ENCODE measurements around the gene PLXDC2. TPM values are rescaled to one million over a fixed set of nuclear protein-coding genes. Genes with fewer than 3 reads are reported as not detected.
A peak's percentile ranks its signal among the peaks of the same experiment; 100 is the strongest.

The PLXDC2 gene
- total RNA-seq, 1 experiment from 2014 or later = 38.7 TPM

DNA sequence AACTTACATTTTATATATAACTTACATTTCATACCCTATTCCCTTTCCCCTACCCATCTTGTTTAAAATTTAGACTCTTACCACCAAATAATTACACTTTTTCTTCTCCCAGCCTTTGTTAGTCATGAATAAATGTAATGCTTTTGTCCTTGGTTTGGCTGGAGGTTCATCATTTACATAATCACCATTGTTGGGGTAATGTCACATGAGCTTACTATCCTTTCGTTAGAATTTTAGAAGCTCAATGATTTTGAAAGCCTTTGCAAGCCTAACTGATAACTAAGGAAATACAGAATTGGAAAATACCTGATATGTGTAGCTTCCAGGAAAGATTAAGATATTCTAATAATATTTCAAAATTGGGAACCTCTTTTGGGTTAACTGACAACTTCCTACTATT is 171.7 kb downstream of the PLXDC2 start:
- WGBS (ENCODE audit: extremely low coverage, insufficient read length, low lambda C conversion rate) = no CpG with 5 or more reads among the region's 1 CpG
- Histone ChIP-seq H3K9ac (ENCODE audit: extremely low read depth, insufficient read length, low read length) (no peak overlapping the region), H4K20me1 (ENCODE audit: control insufficient read depth, insufficient read depth, insufficient read length) (no peaks in the 10 kb centered on the region), H3K56ac (ENCODE audit: insufficient read length, low read depth, low read length) (no peak overlapping the region), H3K4me1 (ENCODE audit: insufficient read depth, low read length) (peaks cover 15% of the 10 kb centered on the region), H3K79me1 (ENCODE audit: insufficient read depth, low read depth, low read length, poor library complexity, severe bottlenecking) (no peaks in the 10 kb centered on the region), H3K4ac (ENCODE audit: low read depth, low read length) (no peak overlapping the region), H4K8ac (replicated peaks; ENCODE audit: insufficient read length, low read depth, low read length) (no peak overlapping the region), H4K5ac (ENCODE audit: insufficient read length, low read depth, low read length) (no peak overlapping the region), H2BK20ac (ENCODE audit: low read depth, low read length, poor library complexity, severe bottlenecking) (no peak overlapping the region), H2BK5ac (ENCODE audit: insufficient read length, low read length) (no peak overlapping the region), H3K23ac (ENCODE audit: insufficient read length, low read depth, low read length) (no peak overlapping the region), H4K91ac (ENCODE audit: insufficient read length, low read depth, low read length) (no peak overlapping the region), H3K27me3 (ENCODE audit: insufficient read depth, low read length) (no peaks in the 10 kb centered on the region), H3K23me2 (ENCODE audit: insufficient read length, low read depth, low read length, poor library complexity, severe bottlenecking) (no peaks in the 10 kb centered on the region), H2AK5ac (ENCODE audit: insufficient read length, low read length) (no peak overlapping the region), H3K27ac (ENCODE audit: insufficient read length, low read depth, low read length) (no peak overlapping the region), H3K79me2 (ENCODE audit: insufficient read depth, low read length) (peaks cover 6% of the 10 kb centered on the region; the same call in 1 of the 2 replicates), H3T11ph (ENCODE audit: low read length) (no peak overlapping the region), H3K4me2 (ENCODE audit: insufficient read depth, insufficient read length, low read length) (no peak overlapping the region), H3K14ac (ENCODE audit: insufficient read depth, low read length) (no peak overlapping the region), H2AFZ (ENCODE audit: low read length) (no peak overlapping the region), H3K9me3 (ENCODE audit: control insufficient read depth, low read depth, low read length) (no peaks in the 10 kb centered on the region), H2BK15ac (ENCODE audit: low read depth, low read length) (no peak overlapping the region), H2BK120ac (ENCODE audit: low read depth, low read length, poor library complexity, severe bottlenecking) (no peak overlapping the region), H2BK12ac (ENCODE audit: insufficient read length, low read depth, low read length) (no peak overlapping the region), H3K18ac (ENCODE audit: insufficient read length, low read depth, low read length) (no peak overlapping the region)
- Mint-ChIP-seq H3K4me3 (peak overlapping the region in 1 of 2 experiments; percentile 18; a peak in 1 of 5 replicates), H3K27me3 (ENCODE audit: low read depth) (no peaks in the 10 kb centered on the region), H3K9me3 (peaks cover 0 to 2% of the 10 kb centered on the region in 2 experiments; a peak in 2 of 5 replicates), H3K36me3 (ENCODE audit: insufficient read depth in 1 of 3, low read depth in 3 of 3) (peaks cover 0 to 5% (median 0%) of the 10 kb centered on the region in 3 experiments; a peak in 2 of 7 replicates), H3K27ac (peak overlapping the region; percentile 45 to 97 (median 97)), H3K4me1 (peaks cover 52 to 55% of the 10 kb centered on the region in 2 experiments)
- DNase-seq = no peak
- TF ChIP-seq, protein P1, sequence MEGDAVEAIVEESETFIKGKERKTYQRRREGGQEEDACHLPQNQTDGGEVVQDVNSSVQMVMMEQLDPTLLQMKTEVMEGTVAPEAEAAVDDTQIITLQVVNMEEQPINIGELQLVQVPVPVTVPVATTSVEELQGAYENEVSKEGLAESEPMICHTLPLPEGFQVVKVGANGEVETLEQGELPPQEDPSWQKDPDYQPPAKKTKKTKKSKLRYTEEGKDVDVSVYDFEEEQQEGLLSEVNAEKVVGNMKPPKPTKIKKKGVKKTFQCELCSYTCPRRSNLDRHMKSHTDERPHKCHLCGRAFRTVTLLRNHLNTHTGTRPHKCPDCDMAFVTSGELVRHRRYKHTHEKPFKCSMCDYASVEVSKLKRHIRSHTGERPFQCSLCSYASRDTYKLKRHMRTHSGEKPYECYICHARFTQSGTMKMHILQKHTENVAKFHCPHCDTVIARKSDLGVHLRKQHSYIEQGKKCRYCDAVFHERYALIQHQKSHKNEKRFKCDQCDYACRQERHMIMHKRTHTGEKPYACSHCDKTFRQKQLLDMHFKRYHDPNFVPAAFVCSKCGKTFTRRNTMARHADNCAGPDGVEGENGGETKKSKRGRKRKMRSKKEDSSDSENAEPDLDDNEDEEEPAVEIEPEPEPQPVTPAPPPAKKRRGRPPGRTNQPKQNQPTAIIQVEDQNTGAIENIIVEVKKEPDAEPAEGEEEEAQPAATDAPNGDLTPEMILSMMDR (conservative IDR thresholded peaks at IDR 0.05) = no peak

Measured in H9 (cell line).